A204.1 (cell line): Measurements from ENCODE around the gene ZNF236.
"Not testable (repeated sequence)": the region's sequence is repeated elsewhere in the genome, so short reads cannot be mapped to it uniquely, and the experiment has no call there.

Experiments
- FAIRE-seq: peaks from 2 replicates; lab custom pipeline; 2012; peaks lifted over from hg19 to GRCh38; lab: Jason Lieb, UNC

The ZNF236 gene

GRCh38 chr18:76948345-76948744, 126.0 kb downstream of the ZNF236 start:
- FAIRE-seq: no peak

GRCh38 chr18:76951456-76952247, 129.3 kb downstream of the ZNF236 start:
- no peak for FAIRE-seq

DNA sequence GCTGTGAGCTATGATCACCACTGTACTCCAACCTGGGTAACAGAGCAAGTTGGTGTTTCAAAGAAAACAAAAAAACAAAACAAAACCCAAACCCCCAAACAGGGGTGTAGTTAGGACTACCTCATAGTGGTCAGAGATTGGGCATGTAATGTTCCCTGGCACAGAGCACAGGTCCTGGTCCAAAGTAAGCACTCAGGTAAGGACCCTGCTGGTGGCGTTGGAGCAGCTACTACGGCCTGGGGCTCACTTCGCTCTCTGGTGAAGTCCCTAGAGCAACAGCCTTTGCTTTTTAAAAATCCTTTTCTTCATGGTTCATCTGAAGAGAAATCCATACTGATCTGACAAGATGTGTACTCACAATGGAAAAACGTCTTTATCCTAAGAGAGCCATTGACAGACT, 130.4 kb downstream of the ZNF236 start:
- FAIRE-seq: no peak

GRCh38 chr18:76953156-76953555, 130.8 kb downstream of the ZNF236 start:
- no peak for FAIRE-seq

GRCh38 chr18:76953583-76954233, 131.4 kb downstream of the ZNF236 start:
- no peak for FAIRE-seq

GRCh38 chr18:76955524-76956170, 133.3 kb downstream of the ZNF236 start:
- FAIRE-seq: no peak

DNA sequence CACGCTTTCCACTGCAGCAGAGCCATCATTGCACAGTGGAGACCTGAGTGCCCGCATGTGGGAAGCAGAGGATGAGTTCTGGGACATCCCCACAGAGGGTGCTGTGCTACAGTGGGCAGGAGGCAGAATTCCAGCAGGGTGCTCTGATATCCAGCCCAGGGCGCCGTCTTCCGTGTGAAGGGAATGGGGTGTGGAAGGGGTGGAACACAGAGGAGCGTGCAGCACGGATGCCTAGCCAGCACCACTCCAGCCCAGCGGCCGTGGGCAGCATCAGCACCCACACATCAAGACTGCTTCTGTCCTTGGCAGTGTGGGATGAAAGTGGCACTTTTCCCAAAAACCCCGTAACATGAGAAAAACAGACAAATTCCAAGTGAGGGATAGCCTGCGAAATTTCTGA, 134.3 kb downstream of the ZNF236 start:
- no peak for FAIRE-seq

- FAIRE-seq: no peak
These were observed 135.3 kb downstream of the ZNF236 start for GRCh38 chr18:76957384-76958355.

DNA sequence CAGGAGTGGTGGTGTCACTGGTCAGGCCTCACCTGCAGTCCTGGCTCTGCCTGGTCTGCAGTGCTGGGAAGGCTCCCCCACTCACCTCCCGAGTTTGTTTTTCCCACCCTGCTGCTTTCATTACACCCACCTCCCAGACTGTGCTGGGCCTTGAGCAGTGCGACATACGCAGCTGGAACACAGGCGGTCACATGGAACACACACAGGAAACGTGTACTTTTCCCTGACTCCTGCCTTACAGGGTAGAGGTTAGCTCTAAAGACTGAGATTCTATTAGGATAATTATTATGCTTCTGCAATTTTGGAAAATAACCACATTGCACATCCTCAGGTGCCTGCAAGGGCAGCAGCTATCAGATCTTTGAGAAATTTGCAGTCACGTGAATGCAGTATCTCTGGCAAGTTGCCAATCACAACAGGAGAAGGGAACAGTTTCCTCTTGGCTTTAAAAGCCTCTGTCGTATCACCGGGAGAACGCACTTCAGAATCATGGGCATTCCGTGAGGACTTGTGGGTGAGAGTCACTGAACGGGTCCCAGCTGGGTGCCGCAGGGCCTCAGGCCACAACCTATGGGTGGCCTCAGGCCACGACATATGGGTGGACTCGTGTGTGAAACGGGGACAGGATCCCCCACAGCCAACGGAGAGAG, 136.5 kb downstream of the ZNF236 start:
- no peak for FAIRE-seq

DNA sequence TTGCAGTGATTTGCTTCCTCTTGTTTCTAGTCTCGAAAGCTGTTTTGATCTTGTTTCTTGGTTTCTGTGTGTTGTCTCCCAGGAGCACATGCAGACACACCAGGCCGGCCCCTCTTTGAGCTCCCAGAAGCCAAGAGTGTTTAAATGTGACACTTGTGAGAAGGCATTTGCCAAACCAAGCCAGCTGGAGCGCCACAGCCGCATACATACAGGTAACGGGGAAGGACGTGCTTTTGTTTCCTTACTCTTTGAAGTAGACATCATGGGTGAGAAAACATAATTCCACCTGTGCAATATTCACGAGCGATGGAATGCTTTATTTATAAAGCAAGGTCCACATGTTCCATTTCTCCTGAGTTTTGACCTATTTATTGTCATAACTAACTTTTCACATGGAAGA, 137.2 kb downstream of the ZNF236 start:
- FAIRE-seq: no peak

- FAIRE-seq: no peak
These were observed 138.2 kb downstream of the ZNF236 start for GRCh38 chr18:76960528-76961035.

DNA sequence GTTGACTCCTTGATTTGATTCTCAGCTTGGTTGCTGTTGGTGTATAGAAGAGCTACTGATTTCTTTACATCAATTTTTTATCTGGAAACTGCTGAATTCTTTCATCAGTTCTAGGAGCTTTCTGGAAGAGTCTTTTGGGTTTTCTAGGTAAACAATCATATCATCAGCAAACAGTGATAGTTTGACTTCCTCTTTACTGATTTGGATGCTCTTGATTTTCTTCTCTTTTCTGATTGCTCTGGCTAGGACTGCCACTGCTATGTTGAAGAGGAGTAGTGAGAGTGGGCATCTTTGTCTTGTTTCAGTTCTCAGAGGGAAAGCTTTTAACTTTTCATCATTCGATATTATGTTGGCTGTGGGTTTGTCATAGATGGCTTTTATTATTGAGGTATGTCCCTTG, 140.5 kb downstream of the ZNF236 start:
- no peak for FAIRE-seq

DNA sequence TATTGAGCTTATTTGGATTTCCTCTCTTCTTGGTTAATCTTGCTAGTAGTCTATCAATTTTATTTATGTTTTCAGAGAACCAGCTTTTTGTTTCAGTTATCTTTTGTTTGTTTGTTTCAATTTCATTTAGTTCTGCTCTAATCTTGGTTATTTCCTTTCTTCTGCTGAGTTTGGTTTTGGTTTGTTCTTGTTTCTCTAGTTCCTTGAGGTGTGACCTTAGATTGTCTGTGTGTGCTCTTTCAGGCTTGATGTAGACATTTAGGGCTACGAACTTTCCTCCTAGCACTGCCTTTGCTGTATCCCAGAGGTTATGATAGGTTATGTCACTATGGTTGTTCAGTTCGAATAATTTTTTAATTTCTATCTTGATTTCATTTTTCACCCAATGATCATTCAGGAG, 141.6 kb downstream of the ZNF236 start:
- no peak for FAIRE-seq

DNA sequence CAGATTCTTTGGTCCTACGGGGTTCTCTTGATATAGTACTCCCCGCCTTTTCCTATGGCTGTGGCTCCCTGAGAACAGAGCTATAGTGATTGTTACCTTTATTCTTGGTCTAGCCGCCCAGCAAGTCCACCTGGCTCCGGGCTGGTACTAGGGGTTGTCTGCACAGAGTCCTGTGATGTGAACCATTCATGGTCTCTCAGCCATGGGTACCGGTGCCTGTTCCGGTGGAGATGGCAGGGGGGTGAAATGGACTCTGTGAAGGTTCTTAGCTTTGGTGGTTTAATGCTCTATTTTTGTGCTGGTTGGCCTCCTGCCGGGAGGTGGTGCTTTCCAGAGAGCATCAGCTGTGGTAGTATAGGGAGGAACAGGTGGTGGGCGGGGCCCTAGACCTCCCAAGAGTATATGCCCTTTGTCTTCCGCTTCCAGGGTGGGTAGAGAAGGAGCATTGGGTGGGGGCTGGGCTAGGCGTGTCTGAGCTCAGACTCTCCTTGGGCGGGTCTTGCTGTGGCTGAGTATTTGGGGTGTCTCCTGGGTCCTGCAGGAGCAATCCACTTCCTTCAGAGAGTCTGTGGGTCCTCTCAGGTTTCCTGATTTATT, 143.3 kb downstream of the ZNF236 start:
- FAIRE-seq: not testable (repeated sequence)

DNA sequence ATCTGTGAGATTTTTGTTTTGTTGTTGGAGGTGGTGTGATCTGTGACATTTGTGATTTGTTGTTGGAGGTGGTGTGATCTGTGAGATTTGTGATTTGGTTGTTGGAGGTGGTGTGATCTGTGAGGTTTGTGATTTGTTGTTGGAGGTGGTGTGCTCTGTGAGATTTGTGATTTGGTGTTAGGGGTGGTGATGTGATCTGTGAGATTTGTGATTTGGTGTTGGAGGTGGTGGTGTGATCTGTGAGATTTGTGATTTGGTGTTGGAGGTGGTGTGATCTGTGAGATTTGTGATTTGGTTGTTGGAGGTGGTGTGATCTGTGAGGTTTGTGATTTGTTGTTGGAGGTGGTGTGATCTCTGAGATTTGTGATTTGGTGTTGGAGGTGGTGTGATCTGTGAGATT, 144.9 kb downstream of the ZNF236 start:
- peak; percentile 51 for FAIRE-seq

DNA sequence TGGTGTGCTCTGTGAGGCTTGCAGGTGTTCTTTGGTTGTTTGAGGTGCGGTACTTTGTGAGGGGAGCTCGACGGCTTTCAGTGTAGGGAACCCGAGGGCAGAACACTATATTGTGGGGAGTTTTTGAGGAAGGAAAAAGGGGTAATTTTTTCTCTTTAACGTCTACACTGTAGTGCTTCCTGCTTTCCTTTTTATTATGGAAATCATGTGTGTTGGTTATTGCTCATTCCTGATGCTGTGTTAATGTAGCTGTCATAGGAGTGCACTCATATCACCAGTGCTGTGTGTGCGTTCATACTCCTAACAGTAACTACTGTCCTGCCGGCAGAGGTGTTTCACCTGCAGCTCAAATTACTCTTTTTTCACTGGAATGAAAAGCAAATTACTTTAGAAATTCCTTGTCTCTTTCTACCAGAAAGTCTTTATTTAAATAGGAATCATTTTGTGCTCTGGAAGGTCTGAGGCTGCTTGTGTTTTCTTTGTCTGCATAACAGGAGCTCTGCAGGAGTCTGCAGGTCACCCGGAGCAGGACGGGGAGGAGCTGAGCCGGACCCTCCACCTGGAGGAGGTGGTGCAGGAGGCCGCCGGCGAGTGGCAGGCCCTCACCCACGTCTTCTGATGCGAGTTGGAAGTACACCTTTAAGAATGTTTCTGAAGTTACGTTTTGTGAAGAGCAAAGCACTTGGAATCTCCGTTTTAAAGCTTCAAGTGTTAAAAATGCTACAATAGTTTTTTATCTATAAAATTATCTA, 145.5 kb downstream of the ZNF236 start:
- no peak for FAIRE-seq

DNA sequence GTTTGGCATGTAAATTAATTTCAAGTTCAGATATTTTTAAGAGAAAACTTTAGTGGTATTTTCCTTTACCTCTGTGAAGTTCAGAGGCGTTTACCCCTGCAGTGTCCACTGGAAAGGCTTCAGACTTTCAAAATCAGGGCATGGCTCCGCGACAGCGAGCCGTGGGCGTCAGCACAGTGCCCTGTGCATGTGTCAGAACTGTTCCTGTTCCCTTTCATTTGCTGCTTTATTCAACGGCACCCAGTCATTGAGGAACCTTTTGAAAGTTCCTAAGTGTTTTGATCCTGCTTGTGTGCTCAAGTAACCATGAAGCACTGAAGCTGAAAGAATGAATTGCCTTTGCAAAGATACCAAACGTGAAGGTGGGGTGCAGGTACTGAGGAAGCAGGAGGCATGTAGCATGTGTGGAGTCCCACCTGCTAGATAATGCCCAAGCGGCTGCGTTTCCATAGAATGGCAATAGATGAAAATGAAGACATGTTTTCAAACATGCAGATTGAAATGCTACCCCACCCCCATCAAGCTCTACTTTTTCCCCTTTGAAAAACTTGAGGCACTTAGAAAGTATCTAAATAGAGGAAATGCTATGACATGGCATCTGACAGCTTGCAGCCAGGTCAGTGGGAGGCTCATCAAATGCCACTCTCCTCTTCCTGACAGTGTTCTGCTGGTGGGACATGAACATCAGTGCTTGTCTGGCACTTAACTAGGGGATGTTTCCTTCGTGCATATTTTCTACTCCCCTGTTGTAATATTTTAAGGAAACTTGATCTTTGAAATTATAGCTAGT, 148.6 kb downstream of the ZNF236 start:
- FAIRE-seq: no peak

GRCh38 chr18:76972241-76972640, 149.9 kb downstream of the ZNF236 start:
- FAIRE-seq: no peak

- no peak for FAIRE-seq
These were observed 150.6 kb downstream of the ZNF236 start for GRCh38 chr18:76972846-76973519.
